Posterior vena cava (tissue), 2 donors: ENCODE measurements around the gene PPCDC. TPM values are rescaled to one million over a fixed set of nuclear protein-coding genes. Genes with fewer than 3 reads are reported as not detected.

ENCODE experiments used
- DNase-seq: peaks from one replicate; pipeline ENCODE4 v3.0.0-alpha.2; 2020; ENCODE audit warnings: low spot score
- intact Hi-C, 2 donors: fragments of 100-400 bp; cut with DNase I; formaldehyde crosslinking; loops; one replicate each; pipeline versions ENCODE4 v1.14.1 to v1.14.2; 2022 to 2023
- long read RNA-seq, 2 donors: library from polyadenylated mRNA; unstranded; transcript quantifications; one replicate each; pipeline ENCODE4 v2.0.0, GENCODE V29; 2020 to 2021
- total RNA-seq, 2 donors: library from RNA; stranded (reverse); fragmentation: NEBNext Ultra II Directional; extraction: Animal tissue kit (Norgen Biotek cat#: 25700); gene quantifications; one replicate each; pipeline ENCODE4 v1.2.1, GENCODE V29; 2021
- donor health status: DM: yes; HTN: yes; CAD: no.
- donor health status: DM: yes; HTN: yes; CAD: no.

The PPCDC gene
- total RNA-seq = 10 to 100 TPM in 1 of 2 donors, 1 to 10 TPM in 1; 9.2 to 11.0 TPM
- long read RNA-seq, donor 1, partial matches to known transcripts = 0 of 4 reads
- long read RNA-seq, donor 1, other reads (novel, unspliced or antisense) = 2 of 4 reads
- long read RNA-seq, donor 2, partial matches to known transcripts = 1 of 15 reads
- long read RNA-seq, donor 2, other reads (novel, unspliced or antisense) = 5 of 15 reads

- intact Hi-C loops = no loop called here
- peak; percentile 99 for DNase-seq
Measured at GRCh38 chr15:75023181-75023871, at the start of gene PPCDC. PPCDC (plus strand) TSS chr15:75023590; CDS start chr15:75028319, 4,729 bp downstream.

- no peak for DNase-seq
- intact Hi-C loops = no loop called here
Measured at GRCh38 chr15:74976159-74976558, 47.2 kb upstream of the PPCDC start.

- DNase-seq = no peak
- intact Hi-C loops = no loop called here
Measured at GRCh38 chr15:74977599-74977998, 45.8 kb upstream of the PPCDC start.

- no peak for DNase-seq
- intact Hi-C loops = no loop called here
Measured at GRCh38 chr15:74978077-74978476, 45.3 kb upstream of the PPCDC start.

GRCh38 chr15:74978503-74978902 lies 44.9 kb upstream of the PPCDC start:
- DNase-seq = no peak
- intact Hi-C loops = no loop called here

GRCh38 chr15:74982183-74982582 lies 41.2 kb upstream of the PPCDC start:
- DNase-seq = no peak

GRCh38 chr15:74983725-74984231 lies 39.6 kb upstream of the PPCDC start:
- no peak for DNase-seq
- intact Hi-C loops = no loop called here

More at GRCh38 chr15:74982183-74982582, 41.2 kb upstream of the PPCDC start:
- intact Hi-C loops = no loop called here

GRCh38 chr15:74988007-74988800 lies 35.2 kb upstream of the PPCDC start:
- intact Hi-C loops = no loop called here
- DNase-seq = peak; percentile 26

GRCh38 chr15:74989527-74989926 lies 33.9 kb upstream of the PPCDC start:
- intact Hi-C loops = no loop called here
- no peak for DNase-seq

- peak; percentile 2 for DNase-seq
- intact Hi-C loops = no loop called here
Measured at GRCh38 chr15:74992619-74993018, 30.8 kb upstream of the PPCDC start.

- intact Hi-C loops = no loop called here
Measured at GRCh38 chr15:74994236-74994635, 29.2 kb upstream of the PPCDC start.

GRCh38 chr15:74994685-74995084 lies 28.7 kb upstream of the PPCDC start:
- intact Hi-C loops = no loop called here
- DNase-seq = no peak

More at GRCh38 chr15:74994236-74994635, 29.2 kb upstream of the PPCDC start:
- peak; percentile 35 for DNase-seq

GRCh38 chr15:74995182-74995778 lies 28.1 kb upstream of the PPCDC start, which contains the start of gene SCAMP5:
SCAMP5 (plus strand) TSS chr15:74995563; CDS start chr15:75011840, 16,277 bp downstream.
- DNase-seq = peak; percentile 96
- intact Hi-C loops = no loop called here

- intact Hi-C loops = no loop called here
- peak; percentile 76 for DNase-seq
Measured at GRCh38 chr15:74995779-74996765, 27.3 kb upstream of the PPCDC start.

- DNase-seq = no peak
- intact Hi-C loops = no loop called here
Measured at GRCh38 chr15:74997141-74997540, 26.2 kb upstream of the PPCDC start.

- intact Hi-C loops = no loop called here
Measured at GRCh38 chr15:74997543-74997942, 25.8 kb upstream of the PPCDC start.

GRCh38 chr15:75001310-75001709 lies 22.1 kb upstream of the PPCDC start:
- peak; percentile 35 for DNase-seq
- intact Hi-C loops = no loop called here

More at GRCh38 chr15:74997543-74997942, 25.8 kb upstream of the PPCDC start:
- peak; percentile 40 for DNase-seq

GRCh38 chr15:75002398-75002797 lies 21.0 kb upstream of the PPCDC start:
- DNase-seq = no peak
- intact Hi-C loops = no loop called here
